Stimulated activated CD8-positive, alpha-beta memory T cell treated with anti-CD3 and anti-CD28 coated beads, Interleukin-4, amount 100 ng/mL, for 24 hours (primary cell): Measurements from ENCODE around the gene EPHB6.

Experiments used
- DNase-seq: peaks from one replicate; pipeline ENCODE4 v3.0.0-alpha.2; 2020; ENCODE audit warnings: low read depth

Gene EPHB6

DNA sequence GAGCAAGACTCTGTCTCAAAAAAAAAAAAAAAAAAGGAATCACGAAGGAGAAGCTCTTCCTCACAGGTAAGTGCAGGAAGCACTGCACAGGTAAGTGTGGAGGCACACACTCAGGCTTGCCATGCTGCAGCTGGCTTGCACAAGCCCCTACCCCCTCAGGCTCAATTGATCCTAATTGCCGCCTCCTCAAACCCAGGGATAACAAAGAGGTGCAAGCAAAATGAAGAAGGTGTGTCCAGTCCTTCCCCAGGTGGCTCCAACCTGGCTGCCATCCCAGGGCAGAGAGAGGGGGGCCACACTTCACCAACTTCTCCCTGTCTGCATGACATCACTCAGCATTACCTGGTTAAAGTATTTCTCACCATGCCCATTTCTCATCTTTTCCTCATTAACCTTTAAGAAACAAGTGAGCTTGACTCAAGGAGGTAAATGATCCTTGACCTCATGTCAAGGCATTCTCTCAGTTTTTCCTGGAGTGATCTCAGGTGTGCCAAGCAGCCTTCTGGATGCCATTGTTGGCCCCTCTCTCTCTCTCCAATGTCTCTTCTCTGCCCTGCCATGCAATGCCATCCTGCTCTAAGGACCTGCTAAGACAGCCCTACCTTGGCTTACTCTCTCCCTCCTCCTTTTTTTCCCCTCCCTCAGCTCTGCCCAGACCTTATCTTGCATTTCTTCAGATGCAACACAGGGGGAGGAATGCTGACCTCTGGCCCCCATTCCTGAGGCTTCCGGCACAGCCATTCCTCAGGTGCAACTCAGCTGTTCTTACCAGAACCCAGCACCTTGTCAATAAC lies 43.7 kb downstream of the EPHB6 start:
- DNase-seq = no peak

- DNase-seq = no peak
Observed at GRCh38 chr7:142899661-142900060, 44.8 kb downstream of the EPHB6 start.

- no peak for DNase-seq
Observed at GRCh38 chr7:142901426-142902259, 46.8 kb downstream of the EPHB6 start.

GRCh38 chr7:142904128-142904527 lies 49.3 kb downstream of the EPHB6 start:
- DNase-seq = no peak

- DNase-seq = no peak
Observed at GRCh38 chr7:142905759-142906158, 50.9 kb downstream of the EPHB6 start.

- DNase-seq = no peak
Observed at GRCh38 chr7:142906643-142907042, 51.8 kb downstream of the EPHB6 start.

DNA sequence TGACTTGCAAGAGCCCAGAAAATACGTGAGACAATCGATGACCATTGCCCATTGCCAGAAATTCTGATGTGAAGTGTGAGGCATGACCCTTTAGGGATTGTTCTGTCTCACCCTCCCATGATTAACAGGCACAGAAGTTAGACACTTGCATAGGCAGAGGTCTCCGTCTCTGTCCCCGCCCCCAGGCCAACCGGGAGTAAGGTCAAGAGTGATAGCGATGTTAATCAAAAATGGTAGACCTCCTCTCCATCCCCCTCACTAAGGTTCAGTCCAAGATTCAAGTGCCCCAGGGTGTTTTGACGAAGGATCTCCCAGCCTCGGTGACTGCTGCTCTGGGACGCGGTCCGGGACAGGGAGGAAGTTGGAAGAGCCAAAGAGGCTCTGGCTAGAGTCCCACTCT lies 53.4 kb downstream of the EPHB6 start:
- no peak for DNase-seq

GRCh38 chr7:142908921-142909890 lies 54.3 kb downstream of the EPHB6 start:
- no peak for DNase-seq

DNA sequence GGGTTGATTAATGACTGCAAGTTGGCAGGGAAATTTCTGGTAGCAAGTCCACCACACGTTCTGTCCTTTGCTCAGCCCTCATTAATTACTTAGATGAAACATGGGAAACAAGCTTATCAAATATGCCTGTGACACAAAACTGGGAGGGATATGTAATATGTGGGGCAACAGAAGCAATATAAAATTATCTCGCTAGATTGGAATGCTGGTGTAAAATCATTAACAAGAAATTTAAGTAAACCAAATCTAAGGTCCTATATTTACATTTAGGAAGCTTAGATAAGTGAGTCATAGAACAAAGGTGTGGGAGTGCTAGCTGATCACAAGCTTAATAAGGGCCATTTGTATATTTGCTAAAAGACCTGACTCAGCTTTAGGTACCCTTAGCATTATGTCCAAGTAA lies 55.2 kb downstream of the EPHB6 start:
- no peak for DNase-seq

DNA sequence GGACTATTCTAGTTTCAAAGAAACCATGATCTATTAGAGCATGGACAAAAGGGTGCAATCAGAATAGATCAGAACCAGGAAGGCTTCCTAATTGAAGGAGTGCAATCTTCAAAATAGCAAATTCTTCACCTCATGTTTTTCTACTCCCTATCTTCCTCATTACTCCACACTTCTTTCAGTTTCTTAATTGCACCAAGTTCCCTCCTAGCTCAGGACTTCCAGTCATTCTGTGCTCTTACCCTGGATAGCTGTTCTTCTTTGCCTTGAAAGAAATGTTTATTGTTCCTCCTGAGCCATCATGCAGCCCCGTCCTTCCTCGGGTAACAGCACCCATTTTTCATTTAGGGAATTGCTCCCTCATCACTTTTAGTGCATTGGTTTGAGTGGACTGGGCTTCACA lies 55.6 kb downstream of the EPHB6 start:
- DNase-seq = no peak

DNA sequence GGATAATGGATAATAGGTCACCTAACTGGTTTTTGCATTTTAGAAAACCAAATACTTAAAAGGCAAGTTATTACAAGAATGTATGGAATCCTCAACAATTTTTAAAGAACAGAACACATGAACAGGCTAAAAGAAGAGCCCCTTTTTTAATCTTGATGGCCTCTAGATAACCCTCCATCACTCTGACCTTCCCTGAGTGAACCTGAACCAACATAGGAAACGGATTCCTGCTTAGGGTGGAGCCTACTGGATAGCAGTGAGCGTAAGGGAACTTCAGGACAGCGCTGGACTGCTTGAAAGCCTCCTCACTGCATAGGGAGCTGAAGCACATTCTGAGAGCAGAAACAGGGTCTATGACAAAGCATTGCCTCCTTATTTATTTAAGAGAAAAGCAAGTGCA lies 58.2 kb downstream of the EPHB6 start:
- no peak for DNase-seq

GRCh38 chr7:142913566-142913965 lies 58.7 kb downstream of the EPHB6 start:
- DNase-seq = no peak

DNA sequence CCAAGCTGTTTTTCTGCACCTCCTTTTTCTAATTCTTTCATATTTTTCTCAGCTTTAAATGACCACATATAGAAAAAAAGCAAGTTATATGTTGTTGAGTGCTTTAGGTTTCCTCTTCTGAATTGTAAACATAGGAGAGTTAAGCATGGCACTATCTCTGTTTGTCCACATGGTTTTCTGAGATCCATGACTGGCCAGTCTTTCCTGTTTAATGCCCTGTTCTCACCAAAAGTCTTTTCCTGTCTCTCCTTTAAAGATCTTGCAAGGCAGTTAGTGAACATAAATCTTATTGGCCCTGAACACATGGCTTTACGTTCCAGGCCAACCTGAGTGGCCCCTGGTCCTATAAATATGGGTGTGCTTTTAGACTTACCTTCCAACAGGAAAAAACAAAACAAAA lies 59.2 kb downstream of the EPHB6 start:
- DNase-seq = no peak

GRCh38 chr7:142915315-142915714 lies 60.4 kb downstream of the EPHB6 start:
- no peak for DNase-seq

DNA sequence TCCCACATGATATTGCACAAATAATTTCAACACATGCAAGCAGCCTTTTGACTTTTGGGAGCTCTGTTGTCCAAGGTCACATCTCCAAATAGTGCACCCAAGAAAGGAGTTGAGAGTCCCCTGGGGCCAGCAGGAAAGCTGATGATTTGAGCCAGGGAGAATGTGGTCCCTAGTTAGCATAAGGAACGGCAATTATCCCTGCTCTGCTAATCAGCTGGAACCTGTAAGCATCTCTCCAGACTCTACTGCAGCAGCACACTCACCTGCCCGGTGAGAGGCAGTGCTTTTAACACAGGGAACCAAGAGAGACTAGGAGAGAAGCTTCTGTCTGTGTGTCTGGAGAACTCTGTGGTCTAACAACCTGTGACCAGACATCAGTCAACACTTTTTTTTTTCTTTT lies 61.6 kb downstream of the EPHB6 start:
- no peak for DNase-seq

GRCh38 chr7:142917447-142917846 lies 62.6 kb downstream of the EPHB6 start:
- no peak for DNase-seq

DNA sequence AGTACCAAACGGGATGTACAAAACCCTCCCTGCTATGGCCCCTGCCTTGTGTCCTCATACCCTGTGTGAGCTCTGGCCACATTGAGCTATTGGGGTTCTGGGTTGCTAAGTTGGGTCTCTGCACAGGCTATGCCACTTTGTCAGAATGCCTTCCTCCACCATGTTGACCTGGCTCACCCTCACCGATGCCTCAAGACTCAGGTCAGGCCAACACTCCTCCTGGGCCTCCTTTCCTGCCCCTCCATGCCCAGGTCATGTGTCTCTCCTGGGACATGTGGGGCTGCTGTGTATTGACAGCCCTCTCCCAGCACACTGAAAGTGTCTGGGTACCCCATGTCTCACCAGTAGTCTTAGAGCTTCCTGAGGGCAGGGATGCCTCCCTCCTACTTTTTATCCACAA lies 64.0 kb downstream of the EPHB6 start:
- DNase-seq = no peak

GRCh38 chr7:142919656-142920055 lies 64.8 kb downstream of the EPHB6 start:
- no peak for DNase-seq
